ENCODE measurements around the gene TTC27. TPM values are rescaled to one million over a fixed set of nuclear protein-coding genes. Genes with fewer than 3 reads are reported as not detected.

TTC27 gene
- total and polyA plus RNA-seq, 5 donors, result 5.0 to 10.3 (median 7.2) TPM

Small RNAs within 50 kb of the gene (microRNA-seq; reads per million reads assigned to microRNA genes)
- gene MIR4765, result 0 reads per million in 2 donors

Data from right cardiac atrium (tissue), 5 donors.